HG02884 (cell line): ENCODE measurements around the gene SUGT1.

Source experiments
- ATAC-seq: cut with Tn5 transposase; IDR thresholded peaks from one replicate; pipeline ENCODE4 v1.9.1; 2021; ENCODE audit warnings: mild to moderate bottlenecking, moderate library complexity; ENCODE audit not compliant: unreplicated experiment

The SUGT1 gene

DNA sequence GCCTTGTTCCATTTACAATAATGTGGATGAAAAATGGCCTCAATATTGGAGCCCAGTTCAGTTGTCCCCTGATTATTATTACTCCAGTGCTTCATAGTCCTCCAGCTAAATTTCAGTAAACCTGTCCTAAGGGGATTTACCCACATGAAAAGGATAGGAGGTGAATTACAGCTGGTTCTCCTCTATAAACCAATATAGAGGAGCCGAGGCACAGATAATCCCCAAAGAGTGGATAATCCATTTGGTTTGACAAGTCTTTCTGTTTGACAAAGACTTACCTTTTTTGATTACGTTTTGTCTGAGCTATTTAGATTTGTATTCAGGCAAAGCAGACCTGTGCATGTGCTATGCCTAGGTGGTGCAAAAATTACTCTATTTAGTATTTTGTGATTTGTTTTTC, 84.3 kb downstream of the SUGT1 start:
- no peak for ATAC-seq

DNA sequence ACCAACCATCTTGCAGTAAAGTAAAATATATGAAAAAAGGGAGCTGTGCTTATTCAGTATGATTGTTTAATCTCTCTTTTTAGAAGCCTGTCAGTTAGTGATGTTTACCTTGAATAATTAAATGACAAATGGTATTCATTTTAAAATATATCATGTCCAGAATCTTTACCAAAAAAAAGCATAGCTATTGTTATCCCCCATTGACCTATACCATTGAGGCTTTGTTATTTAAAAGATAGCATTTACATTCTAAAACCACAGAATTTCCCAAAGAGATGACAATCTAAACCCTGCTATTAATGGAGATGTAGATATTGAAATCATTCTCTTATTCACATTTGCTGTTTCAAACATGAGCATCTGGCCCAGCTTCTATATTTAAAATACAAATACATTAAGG, 84.8 kb downstream of the SUGT1 start:
- no peak for ATAC-seq

DNA sequence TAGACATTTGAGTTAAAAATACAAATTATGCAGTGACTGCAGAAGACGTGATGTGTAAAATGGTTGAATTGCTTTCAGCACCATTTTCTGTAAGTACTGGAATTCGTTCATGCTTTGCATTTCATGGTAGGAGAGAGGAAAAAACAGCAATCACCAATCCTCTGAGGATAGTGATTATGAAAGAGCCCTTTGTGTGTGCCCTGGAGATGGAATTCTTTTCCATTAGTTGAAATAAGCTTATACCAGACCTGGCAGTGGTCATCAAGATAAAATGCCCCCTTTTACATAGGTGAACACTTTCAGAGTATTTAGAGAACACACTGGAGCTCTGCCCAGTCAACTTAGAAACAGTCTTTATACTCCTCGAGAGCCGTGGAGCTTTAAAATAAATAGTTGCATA, 85.3 kb downstream of the SUGT1 start:
- ATAC-seq, result no peak

DNA sequence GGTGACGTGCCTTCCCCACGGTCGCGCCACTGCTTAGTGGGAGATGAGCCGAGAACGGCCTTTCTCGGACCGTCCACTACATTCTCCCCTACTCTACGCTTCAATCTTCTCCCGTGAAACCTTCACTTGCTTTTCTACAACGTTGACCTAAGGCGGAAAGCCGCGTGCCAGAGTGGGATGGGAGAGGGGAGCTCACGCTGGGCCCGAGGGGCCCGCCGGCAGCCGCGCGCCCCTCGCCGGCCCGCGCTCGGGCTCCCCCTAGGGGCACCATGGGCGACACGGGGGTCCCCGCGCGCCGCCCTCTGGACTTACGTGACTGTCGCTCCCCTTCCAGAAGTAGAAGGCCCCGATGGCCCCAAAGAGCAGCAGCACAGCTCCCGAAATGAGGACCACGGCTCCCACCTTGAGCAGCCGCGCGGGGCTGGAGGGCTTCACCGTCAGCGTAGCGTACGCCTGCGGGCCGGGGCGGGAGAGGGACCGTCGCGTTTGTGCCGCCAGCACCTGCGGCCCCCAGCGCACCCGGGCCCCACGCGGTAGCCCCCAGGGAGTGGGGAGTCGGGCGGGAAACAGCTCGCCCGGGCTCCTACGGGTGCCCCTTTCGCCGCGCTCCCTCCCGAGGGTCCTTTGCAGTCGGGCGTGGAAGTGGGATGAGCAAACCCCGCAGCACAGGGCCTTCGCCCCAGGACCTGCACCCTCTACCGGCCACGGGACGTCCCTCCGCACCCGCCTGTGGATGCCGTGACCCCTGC, 86.3 kb downstream of the SUGT1 start:
- ATAC-seq, result peak; percentile 51

DNA sequence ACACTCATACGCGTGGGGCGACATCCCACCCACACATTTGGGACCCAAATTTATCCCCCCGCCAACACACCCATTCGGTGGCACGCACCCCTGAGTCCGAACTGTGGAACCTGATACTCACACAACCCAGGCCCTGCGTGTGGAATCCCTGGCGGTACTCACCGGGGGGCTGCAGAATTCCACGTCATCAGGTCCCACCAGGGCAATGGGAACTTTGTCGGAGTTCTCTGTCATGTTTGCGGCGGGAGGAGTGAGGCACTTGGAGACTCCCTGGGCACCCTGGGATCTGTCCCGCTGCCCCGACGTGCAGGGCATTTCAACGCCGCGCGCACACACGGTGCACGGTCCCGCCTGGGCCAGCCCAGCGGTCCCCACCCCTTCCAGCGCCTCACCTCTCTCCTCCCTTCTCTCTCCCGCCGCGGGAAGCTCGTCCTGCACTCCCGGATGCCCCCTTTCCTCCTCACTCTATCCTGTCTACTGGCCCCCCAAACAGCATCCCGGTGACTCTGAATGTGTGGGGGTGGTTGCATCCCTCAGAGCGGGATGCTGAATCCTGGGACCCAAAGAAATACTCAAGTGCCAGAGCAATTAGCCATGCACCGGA, 86.9 kb downstream of the SUGT1 start, which contains the start of gene CNMD:
TSS of gene CNMD (minus strand) at position 353 of the 604 bp plus-strand sequence. CDS start at position 234, 119 bp downstream.
- ATAC-seq, result no peak

DNA sequence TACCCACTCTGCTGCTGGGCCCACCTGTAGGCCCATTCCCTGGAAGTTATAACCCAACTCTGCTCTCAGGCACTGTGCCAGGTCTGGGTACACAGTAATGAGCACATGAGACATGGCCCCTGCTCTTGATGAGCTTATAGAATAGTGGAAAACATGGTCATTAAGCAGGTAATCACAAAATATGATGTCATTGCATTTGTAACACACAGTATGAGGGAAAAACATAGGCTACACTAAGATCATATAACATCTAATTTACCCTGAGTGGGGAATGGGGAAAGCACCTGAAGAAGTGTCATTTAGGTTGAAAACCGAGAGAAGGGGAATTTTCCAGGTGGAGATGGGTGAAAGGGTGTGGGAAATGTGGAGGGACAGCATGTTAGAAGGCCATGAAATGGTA, 90.9 kb downstream of the SUGT1 start:
- ATAC-seq, result no peak

DNA sequence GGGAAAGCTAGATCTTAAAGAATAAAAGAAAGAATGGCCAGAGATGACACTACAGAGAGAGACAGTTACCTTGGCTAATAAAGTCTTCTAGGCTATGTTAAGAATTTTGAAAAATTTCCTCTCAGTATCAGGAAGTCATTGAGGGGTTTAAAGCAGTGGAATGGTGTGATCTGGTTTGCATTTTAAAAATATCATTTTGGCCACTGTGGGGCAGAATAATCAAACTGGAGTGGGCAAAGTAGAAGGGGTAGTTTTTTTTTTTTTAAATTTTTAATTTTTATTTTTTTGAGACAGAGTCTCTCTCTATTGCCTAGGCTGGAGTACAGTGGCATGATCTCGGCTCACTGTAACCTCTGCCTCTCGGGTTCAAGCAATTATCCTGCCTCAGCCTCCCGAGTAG, 91.4 kb downstream of the SUGT1 start:
- no peak for ATAC-seq

DNA sequence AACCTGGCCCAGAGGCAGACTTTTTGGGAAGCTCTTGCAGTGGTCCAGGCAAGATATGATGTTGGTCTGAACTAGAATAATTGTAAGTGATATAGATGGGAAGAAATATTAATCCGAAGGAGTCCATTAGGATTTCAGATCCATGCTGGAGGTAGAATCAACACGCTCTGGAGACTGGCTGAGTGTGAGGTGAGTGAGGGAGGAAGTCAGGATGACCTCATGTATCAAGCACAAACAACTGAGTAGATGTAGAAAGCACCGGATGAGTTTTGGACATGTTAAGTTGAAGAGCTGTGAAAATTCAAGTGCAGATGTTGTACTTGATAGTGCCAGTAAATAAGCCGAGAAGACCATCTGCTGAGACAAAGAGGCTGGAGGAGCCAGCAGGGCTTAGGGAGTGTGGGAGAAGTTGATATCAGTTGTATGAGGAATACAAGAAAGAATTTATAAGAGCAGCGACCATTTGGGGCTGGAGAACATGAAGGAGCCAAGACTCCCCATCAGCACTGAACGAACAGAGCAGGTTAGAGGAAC, 92.3 kb downstream of the SUGT1 start:
- no peak for ATAC-seq

DNA sequence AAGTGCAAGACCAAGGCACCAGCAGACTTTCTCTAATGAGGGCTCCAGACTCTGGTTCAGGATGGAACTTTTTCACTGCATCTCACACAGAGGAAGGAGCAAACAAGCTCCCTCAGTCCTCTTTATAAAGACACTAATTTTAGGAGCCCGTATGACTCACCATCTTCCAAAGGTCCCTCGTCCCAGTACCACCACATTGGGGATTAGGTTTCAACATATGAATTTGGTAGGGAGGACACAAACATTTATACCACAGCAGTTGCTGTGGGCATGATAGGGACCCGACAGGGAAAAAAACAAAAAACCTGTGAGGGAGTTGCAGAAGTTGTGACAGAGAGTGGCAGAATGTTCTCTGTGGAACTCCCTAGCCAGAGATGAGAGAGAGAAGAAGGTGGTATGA, 93.5 kb downstream of the SUGT1 start:
- no peak for ATAC-seq

DNA sequence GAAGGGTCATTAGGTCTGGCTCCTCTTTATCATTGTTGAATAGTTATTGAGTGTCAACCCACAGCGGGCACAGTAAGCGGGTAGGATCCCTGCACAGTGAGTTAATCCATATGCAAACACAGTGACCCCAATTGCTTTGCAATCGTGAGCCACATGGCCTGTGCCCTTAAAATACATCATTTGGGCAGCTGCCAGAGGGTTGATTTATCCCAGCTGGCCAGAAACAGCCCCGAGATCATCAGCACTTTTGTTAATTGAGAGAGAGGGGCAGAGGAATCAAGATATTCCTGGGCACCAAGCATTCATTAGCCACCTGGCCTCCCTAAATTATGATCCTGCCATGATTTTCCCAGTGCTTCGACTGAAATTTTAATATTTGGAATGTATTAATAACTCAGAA, 96.8 kb downstream of the SUGT1 start:
- no peak for ATAC-seq
